Measurements from ENCODE around the gene SKA1. TPM values are rescaled to one million over a fixed set of nuclear protein-coding genes. Genes with fewer than 3 reads are reported as not detected.
"Not testable (repeated sequence)": the region's sequence is repeated elsewhere in the genome, so short reads cannot be mapped to it uniquely, and the experiment has no call there.

SKA1 gene
- polyA plus RNA-seq, 4 donors, result 0.67 to 7.9 (median 5.8) TPM; not detected in 1

GRCh38 chr18:50427896-50428295, 53.0 kb downstream of the SKA1 start:
- H3K4me1 ChIP-seq (ENCODE audit: control insufficient read depth in 3 of 3, insufficient read depth in 2 of 3, low read depth in 1 of 3, low read length in 2 of 3), result no peaks in the 10 kb centered on the region
- DNase-seq (no peak), FAIRE-seq (no peak)
- no peak overlapping the region for H3K27ac ChIP-seq (ENCODE audit: low read depth in 1 of 3, low read length in 2 of 3)
- H3K27me3 ChIP-seq (ENCODE audit: control insufficient read depth in 3 of 3, insufficient read depth in 3 of 3, low read length in 3 of 3), result peaks cover 0 to 7% (median 0%) of the 10 kb centered on the region in 3 donors
- H3K9me3 ChIP-seq (ENCODE audit: control insufficient read depth in 2 of 2, insufficient read depth in 1 of 2, low read depth in 1 of 2, low read length in 1 of 2), result peaks cover 0 to 13% of the 10 kb centered on the region in 2 donors
- WGBS, 3 donors, result 58 to 86% (median 61%) methylated on average over 1 of the region's 1 CpG
- no peaks in the 10 kb centered on the region for H3K36me3 ChIP-seq (ENCODE audit: control insufficient read depth in 3 of 3, insufficient read depth in 2 of 3, low read depth in 1 of 3, low read length in 3 of 3)
- no peak overlapping the region for H3K4me3 ChIP-seq (ENCODE audit: low read depth in 1 of 3, low read length in 3 of 3)

DNA sequence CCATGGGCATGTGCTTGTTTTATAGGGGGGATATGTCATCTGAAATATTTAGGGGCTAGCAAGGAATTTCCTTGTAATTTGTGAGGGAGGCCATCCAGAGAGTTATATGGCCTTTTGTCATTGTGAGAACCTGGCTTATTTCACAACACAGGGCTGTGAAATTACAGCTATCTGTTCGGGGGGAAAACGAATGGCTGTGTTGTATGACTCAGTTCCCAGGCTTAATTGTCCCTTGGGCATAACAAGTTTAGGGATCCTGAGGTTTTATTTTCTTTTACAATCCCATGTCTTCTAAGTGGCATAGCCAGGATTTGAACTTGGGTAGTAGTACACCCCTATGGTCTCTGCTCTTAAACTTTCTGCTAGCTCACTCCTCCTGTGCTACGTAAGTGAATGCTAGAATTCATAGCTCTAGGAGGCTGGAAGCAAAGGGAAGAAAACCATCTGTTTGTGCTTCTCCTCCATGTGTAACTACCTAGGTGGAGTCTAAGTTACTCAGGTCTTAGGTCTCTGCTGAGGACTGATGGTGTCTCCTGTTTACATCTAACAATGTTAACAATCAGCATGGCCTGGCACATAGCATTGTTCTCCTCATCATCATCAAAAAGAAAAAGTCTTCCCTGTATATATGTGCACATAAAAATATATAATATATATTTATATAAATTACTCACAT, 53.8 kb downstream of the SKA1 start:
- peak in 1 of 2 donors; percentile 30 for DNase-seq
- no peak for FAIRE-seq
- WGBS, 3 donors, result 65 to 77% (median 68%) methylated on average over 3 of the region's 3 CpGs
- Histone ChIP-seq H3K27ac (ENCODE audit: low read depth in 1 of 3, low read length in 2 of 3) (no peak overlapping the region), H3K4me3 (ENCODE audit: low read depth in 1 of 3, low read length in 3 of 3) (no peak overlapping the region), H3K36me3 (ENCODE audit: control insufficient read depth in 3 of 3, insufficient read depth in 2 of 3, low read depth in 1 of 3, low read length in 3 of 3) (no peaks in the 10 kb centered on the region), H3K9me3 (ENCODE audit: control insufficient read depth in 2 of 2, insufficient read depth in 1 of 2, low read depth in 1 of 2, low read length in 1 of 2) (peaks cover 0 to 13% of the 10 kb centered on the region in 2 donors), H3K4me1 (ENCODE audit: control insufficient read depth in 3 of 3, insufficient read depth in 2 of 3, low read depth in 1 of 3, low read length in 2 of 3) (no peaks in the 10 kb centered on the region), H3K27me3 (ENCODE audit: control insufficient read depth in 3 of 3, insufficient read depth in 3 of 3, low read length in 3 of 3) (peaks cover 0 to 7% (median 0%) of the 10 kb centered on the region in 3 donors)

- Histone ChIP-seq H3K9me3 (ENCODE audit: control insufficient read depth in 2 of 2, insufficient read depth in 1 of 2, low read depth in 1 of 2, low read length in 1 of 2) (peaks cover 0 to 13% of the 10 kb centered on the region in 2 donors), H3K4me3 (ENCODE audit: low read depth in 1 of 3, low read length in 3 of 3) (no peak overlapping the region), H3K27ac (ENCODE audit: low read depth in 1 of 3, low read length in 2 of 3) (no peak overlapping the region), H3K36me3 (ENCODE audit: control insufficient read depth in 3 of 3, insufficient read depth in 2 of 3, low read depth in 1 of 3, low read length in 3 of 3) (no peaks in the 10 kb centered on the region), H3K27me3 (ENCODE audit: control insufficient read depth in 3 of 3, insufficient read depth in 3 of 3, low read length in 3 of 3) (peaks cover 0 to 7% (median 0%) of the 10 kb centered on the region in 3 donors), H3K4me1 (ENCODE audit: control insufficient read depth in 3 of 3, insufficient read depth in 2 of 3, low read depth in 1 of 3, low read length in 2 of 3) (no peaks in the 10 kb centered on the region)
- 31 to 32% (median 31%) methylated on average over 5 of the region's 5 CpGs for WGBS, 3 donors
- DNase-seq, result peak; percentile 27 to 61
- no peak for FAIRE-seq
Measured at GRCh38 chr18:50429207-50429948, 54.5 kb downstream of the SKA1 start.

DNA sequence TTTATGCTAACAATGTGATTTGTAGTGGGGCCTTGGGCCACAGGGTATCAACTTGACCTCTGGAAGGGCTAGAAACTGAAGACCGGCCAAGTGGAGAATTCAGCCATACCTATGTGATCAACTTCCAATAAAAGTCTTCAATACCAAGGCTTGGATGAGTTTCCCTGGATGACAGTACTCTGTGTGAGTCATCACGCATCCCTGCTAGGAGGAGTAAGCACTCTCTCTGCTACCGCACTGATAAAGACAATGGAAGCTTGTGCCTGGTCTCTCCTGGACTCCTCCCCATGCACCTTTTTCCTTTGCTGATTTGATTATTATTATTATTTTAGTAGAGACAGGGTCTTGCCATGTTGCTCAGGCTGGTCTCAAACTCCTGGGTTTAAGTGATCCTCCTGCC, 58.1 kb downstream of the SKA1 start:
- Histone ChIP-seq H3K4me1 (ENCODE audit: control insufficient read depth in 3 of 3, insufficient read depth in 2 of 3, low read depth in 1 of 3, low read length in 2 of 3) (no peaks in the 10 kb centered on the region), H3K36me3 (ENCODE audit: control insufficient read depth in 3 of 3, insufficient read depth in 2 of 3, low read depth in 1 of 3, low read length in 3 of 3) (no peaks in the 10 kb centered on the region), H3K4me3 (ENCODE audit: low read depth in 1 of 3, low read length in 3 of 3) (no peak overlapping the region), H3K9me3 (ENCODE audit: control insufficient read depth in 2 of 2, insufficient read depth in 1 of 2, low read depth in 1 of 2, low read length in 1 of 2) (peaks cover 0 to 4% of the 10 kb centered on the region in 2 donors), H3K27ac (ENCODE audit: low read depth in 1 of 3, low read length in 2 of 3) (no peak overlapping the region), H3K27me3 (ENCODE audit: control insufficient read depth in 3 of 3, insufficient read depth in 3 of 3, low read length in 3 of 3) (peaks cover 0 to 5% (median 0%) of the 10 kb centered on the region in 3 donors)
- no peak for DNase-seq
- FAIRE-seq, result no peak
- WGBS, 3 donors, result 90 to 94% (median 92%) methylated on average over 3 of the region's 3 CpGs

GRCh38 chr18:50436742-50437141, 61.9 kb downstream of the SKA1 start:
- not testable (repeated sequence) for H3K36me3 ChIP-seq (ENCODE audit: control insufficient read depth in 3 of 3, insufficient read depth in 2 of 3, low read depth in 1 of 3, low read length in 3 of 3); DNase-seq; H3K4me3 ChIP-seq (ENCODE audit: low read depth in 1 of 3, low read length in 3 of 3); H3K27ac ChIP-seq (ENCODE audit: low read depth in 1 of 3, low read length in 2 of 3); H3K4me1 ChIP-seq (ENCODE audit: control insufficient read depth in 3 of 3, insufficient read depth in 2 of 3, low read depth in 1 of 3, low read length in 2 of 3); FAIRE-seq; H3K9me3 ChIP-seq (ENCODE audit: control insufficient read depth in 2 of 2, insufficient read depth in 1 of 2, low read depth in 1 of 2, low read length in 1 of 2); H3K27me3 ChIP-seq (ENCODE audit: control insufficient read depth in 3 of 3, insufficient read depth in 3 of 3, low read length in 3 of 3)
- WGBS, 3 donors, result 81 to 100% (median 94%) methylated on average over 1 of the region's 1 CpG

DNA sequence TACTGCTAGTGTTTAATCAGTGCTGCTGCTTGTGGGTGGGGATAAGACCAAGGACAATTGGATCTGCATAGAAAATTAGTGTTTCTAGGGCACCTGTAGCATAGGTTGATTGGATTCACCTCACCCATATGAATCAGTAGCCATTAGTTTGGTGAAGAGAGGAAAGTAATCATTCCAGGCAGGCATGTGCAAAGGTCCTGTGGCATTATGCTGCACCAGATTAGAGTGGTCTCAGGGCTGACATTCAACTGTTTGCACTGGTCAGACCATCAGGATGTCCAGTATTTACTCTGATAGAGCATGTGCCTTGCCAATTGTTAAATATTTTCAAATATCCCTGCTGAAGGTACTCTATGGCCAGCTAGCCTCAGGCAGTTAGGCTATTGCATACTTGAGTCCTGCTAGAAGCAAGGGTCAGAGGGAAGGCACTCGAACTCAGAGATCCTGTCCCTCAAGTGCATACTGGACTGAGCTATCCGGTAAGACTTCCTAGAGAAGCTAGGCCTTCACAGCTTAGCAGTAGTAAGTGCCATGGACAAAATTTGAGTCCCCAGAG, 64.7 kb downstream of the SKA1 start:
- DNase-seq (no peak), FAIRE-seq (no peak)
- peaks cover 0 to 11% of the 10 kb centered on the region in 2 donors for H3K9me3 ChIP-seq (ENCODE audit: control insufficient read depth in 2 of 2, insufficient read depth in 1 of 2, low read depth in 1 of 2, low read length in 1 of 2)
- H3K36me3 ChIP-seq (ENCODE audit: control insufficient read depth in 3 of 3, insufficient read depth in 2 of 3, low read depth in 1 of 3, low read length in 3 of 3), result no peaks in the 10 kb centered on the region
- H3K27me3 ChIP-seq (ENCODE audit: control insufficient read depth in 3 of 3, insufficient read depth in 3 of 3, low read length in 3 of 3), result no peaks in the 10 kb centered on the region
- 74 to 97% (median 85%) methylated on average over 2 of the region's 2 CpGs for WGBS, 3 donors
- H3K27ac ChIP-seq (ENCODE audit: low read depth in 1 of 3, low read length in 2 of 3), result no peak overlapping the region
- H3K4me3 ChIP-seq (ENCODE audit: low read depth in 1 of 3, low read length in 3 of 3), result no peak overlapping the region
- no peaks in the 10 kb centered on the region for H3K4me1 ChIP-seq (ENCODE audit: control insufficient read depth in 3 of 3, insufficient read depth in 2 of 3, low read depth in 1 of 3, low read length in 2 of 3)

GRCh38 chr18:50441016-50441415, 66.2 kb downstream of the SKA1 start:
- Histone ChIP-seq H3K27ac (ENCODE audit: low read depth in 1 of 3, low read length in 2 of 3) (no peak overlapping the region), H3K4me1 (ENCODE audit: control insufficient read depth in 3 of 3, insufficient read depth in 2 of 3, low read depth in 1 of 3, low read length in 2 of 3) (no peaks in the 10 kb centered on the region), H3K9me3 (ENCODE audit: control insufficient read depth in 2 of 2, insufficient read depth in 1 of 2, low read depth in 1 of 2, low read length in 1 of 2) (peaks cover 0 to 14% of the 10 kb centered on the region in 2 donors), H3K27me3 (ENCODE audit: control insufficient read depth in 3 of 3, insufficient read depth in 3 of 3, low read length in 3 of 3) (no peaks in the 10 kb centered on the region), H3K36me3 (ENCODE audit: control insufficient read depth in 3 of 3, insufficient read depth in 2 of 3, low read depth in 1 of 3, low read length in 3 of 3) (no peaks in the 10 kb centered on the region), H3K4me3 (ENCODE audit: low read depth in 1 of 3, low read length in 3 of 3) (no peak overlapping the region)
- 67 to 70% (median 67%) methylated on average over 4 of the region's 4 CpGs for WGBS, 3 donors
- no peak for FAIRE-seq
- DNase-seq, result no peak

DNA sequence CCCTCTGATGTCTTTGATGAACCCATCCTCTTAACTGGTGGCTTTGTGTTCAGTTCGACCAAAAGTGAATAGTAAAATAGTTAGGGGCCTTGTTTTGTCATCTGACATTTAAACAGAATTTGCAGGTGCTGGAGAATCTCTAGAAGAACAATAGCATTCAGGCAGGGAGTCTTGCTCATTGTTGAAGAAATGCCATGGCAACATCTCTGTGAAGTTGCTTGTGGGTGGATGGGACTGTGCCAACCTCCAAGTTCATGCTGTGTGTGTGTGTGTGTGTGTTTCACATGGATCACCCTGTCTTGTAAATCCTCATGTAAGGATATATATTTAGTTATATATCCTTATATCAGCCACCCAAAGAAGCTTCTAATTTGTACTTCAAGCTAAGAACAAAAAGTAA, 66.7 kb downstream of the SKA1 start:
- H3K4me1 ChIP-seq (ENCODE audit: control insufficient read depth in 3 of 3, insufficient read depth in 2 of 3, low read depth in 1 of 3, low read length in 2 of 3), result no peaks in the 10 kb centered on the region
- H3K9me3 ChIP-seq (ENCODE audit: control insufficient read depth in 2 of 2, insufficient read depth in 1 of 2, low read depth in 1 of 2, low read length in 1 of 2), result peaks cover 0 to 14% of the 10 kb centered on the region in 2 donors
- WGBS, 3 donors, result 31 to 67% (median 39%) methylated on average over 1 of the region's 1 CpG
- no peaks in the 10 kb centered on the region for H3K36me3 ChIP-seq (ENCODE audit: control insufficient read depth in 3 of 3, insufficient read depth in 2 of 3, low read depth in 1 of 3, low read length in 3 of 3)
- no peaks in the 10 kb centered on the region for H3K27me3 ChIP-seq (ENCODE audit: control insufficient read depth in 3 of 3, insufficient read depth in 3 of 3, low read length in 3 of 3)
- H3K27ac ChIP-seq (ENCODE audit: low read depth in 1 of 3, low read length in 2 of 3), result no peak overlapping the region
- DNase-seq (no peak), FAIRE-seq (no peak)
- H3K4me3 ChIP-seq (ENCODE audit: low read depth in 1 of 3, low read length in 3 of 3), result no peak overlapping the region

Measured in small intestine (tissue), 7 donors.